IPS-18c (cell line): Measurements from ENCODE around the gene TEKTIP1.
"Not testable (repeated sequence)": the region's sequence is repeated elsewhere in the genome, so short reads cannot be mapped to it uniquely, and the experiment has no call there.

ENCODE experiments used
- H3K4me3 ChIP-seq: 2 replicates; pipeline ENCODE4 v1.7.0; 2013; ENCODE audit warnings: low read depth, mild to moderate bottlenecking, low read length, moderate library complexity; ENCODE audit not compliant: insufficient read depth
- H3K9me3 ChIP-seq: one replicate; pipeline ENCODE4 v1.6.1; 2013; ENCODE audit warnings: mild to moderate bottlenecking, low read length, moderate library complexity; ENCODE audit not compliant: control insufficient read depth, insufficient read depth

TEKTIP1 gene

GRCh38 chr19:3563709-3564524 is 24.9 kb downstream of the TEKTIP1 start:
- Histone ChIP-seq H3K9me3 (peaks cover 2% of the 10 kb centered on the region), H3K4me3 (no peak overlapping the region)

GRCh38 chr19:3565139-3565538 is 26.2 kb downstream of the TEKTIP1 start:
- Histone ChIP-seq H3K9me3 (peaks cover 2% of the 10 kb centered on the region), H3K4me3 (no peak overlapping the region)

GRCh38 chr19:3570042-3570441 is 31.1 kb downstream of the TEKTIP1 start:
- H3K9me3 ChIP-seq, H3K4me3 ChIP-seq: not testable (repeated sequence)

GRCh38 chr19:3570606-3571011 is 31.6 kb downstream of the TEKTIP1 start:
- H3K4me3 ChIP-seq: no peak overlapping the region
- H3K9me3 ChIP-seq: no peaks in the 10 kb centered on the region

GRCh38 chr19:3572132-3572854 is 33.3 kb downstream of the TEKTIP1 start:
- Histone ChIP-seq H3K4me3 (peak overlapping the region; percentile 15; the same call in 1 of the 2 replicates), H3K9me3 (no peaks in the 10 kb centered on the region)

- Histone ChIP-seq H3K9me3 (no peaks in the 10 kb centered on the region), H3K4me3 (peak within 1 kb of the TSS; percentile 92)
Measured at GRCh38 chr19:3572855-3573161, 33.8 kb downstream of the TEKTIP1 start, which contains the start of gene HMG20B. TSS of gene HMG20B (plus strand) at chr19:3572944. CDS start at chr19:3573310, 366 bp downstream.

- no peaks in the 10 kb centered on the region for H3K9me3 ChIP-seq
- peak overlapping the region; percentile 92 for H3K4me3 ChIP-seq
Measured at GRCh38 chr19:3573162-3573857, 34.3 kb downstream of the TEKTIP1 start.

GRCh38 chr19:3573858-3574637 is 35.1 kb downstream of the TEKTIP1 start:
- Histone ChIP-seq H3K9me3 (no peaks in the 10 kb centered on the region), H3K4me3 (peak overlapping the region; percentile 92; the same call in 1 of the 2 replicates)

GRCh38 chr19:3575260-3575741 is 36.3 kb downstream of the TEKTIP1 start:
- H3K9me3 ChIP-seq: no peaks in the 10 kb centered on the region
- no peak overlapping the region for H3K4me3 ChIP-seq

- Histone ChIP-seq H3K4me3 (peak overlapping the region; percentile 65), H3K9me3 (no peaks in the 10 kb centered on the region)
Measured at GRCh38 chr19:3575949-3576673, 37.1 kb downstream of the TEKTIP1 start.

- peak overlapping the region; percentile 65 for H3K4me3 ChIP-seq
Measured at GRCh38 chr19:3576696-3577443, 37.9 kb downstream of the TEKTIP1 start.

GRCh38 chr19:3577723-3578344 is 38.9 kb downstream of the TEKTIP1 start:
- Histone ChIP-seq H3K9me3 (no peaks in the 10 kb centered on the region), H3K4me3 (peak overlapping the region; percentile 51)

More at GRCh38 chr19:3576696-3577443, 37.9 kb downstream of the TEKTIP1 start:
- H3K9me3 ChIP-seq: no peaks in the 10 kb centered on the region

- Histone ChIP-seq H3K4me3 (no peak overlapping the region; the same call in 1 of the 2 replicates), H3K9me3 (no peaks in the 10 kb centered on the region)
Measured at GRCh38 chr19:3578390-3578789, 39.4 kb downstream of the TEKTIP1 start.

GRCh38 chr19:3580156-3580934 is 41.4 kb downstream of the TEKTIP1 start:
- Histone ChIP-seq H3K4me3 (no peak overlapping the region), H3K9me3 (no peaks in the 10 kb centered on the region)

- not testable (repeated sequence) for H3K9me3 ChIP-seq, H3K4me3 ChIP-seq
Measured at GRCh38 chr19:3581792-3582191, 42.8 kb downstream of the TEKTIP1 start.
